Stomach smooth muscle (tissue), 2 donors: ENCODE results near the gene CDHR4.

Experiments
- H3K27ac ChIP-seq: one replicate; pipeline ENCODE4 v1.7.0; 2013; ENCODE audit warnings: mild to moderate bottlenecking, low read length, inconsistent platforms
- H3K27me3 ChIP-seq, 2 donors: one replicate each; pipeline ENCODE4 v1.7.0; 2013; ENCODE audit warnings: low read length in 2 of 2; ENCODE audit not compliant: insufficient read depth in 2 of 2, control insufficient read depth in 1 of 2
- H3K36me3 ChIP-seq, 2 donors: one replicate each; pipeline ENCODE4 v1.7.0; 2013; ENCODE audit warnings: low read length in 2 of 2; ENCODE audit not compliant: control insufficient read depth in 2 of 2, insufficient read depth in 2 of 2
- H3K4me1 ChIP-seq: one replicate; pipeline ENCODE4 v1.7.0; 2013; ENCODE audit warnings: low read length; ENCODE audit not compliant: control insufficient read depth, insufficient read depth
- H3K4me3 ChIP-seq, 2 donors: one replicate each; pipeline ENCODE4 v1.7.0; 2013; ENCODE audit warnings: low read length in 2 of 2
- H3K9ac ChIP-seq, 2 donors: one replicate each; pipeline ENCODE4 v1.7.0; 2013; ENCODE audit warnings: low read length in 2 of 2, mild to moderate bottlenecking in 1 of 2
- H3K9me3 ChIP-seq, 2 donors: one replicate each; pipeline ENCODE4 v1.7.0; 2013; ENCODE audit warnings: low read length in 2 of 2; ENCODE audit not compliant: control insufficient read depth in 2 of 2
- donor health status: healthy.
- donor health status: Pancreatic carcinoma.

Gene CDHR4

GRCh38 chr3:49799761-49800160 is at the start of gene CDHR4:
CDHR4 (minus strand) TSS chr3:49799873; CDS start chr3:49799812, 61 bp downstream.
- Histone ChIP-seq H3K27ac (no peak within 1 kb of the TSS), H3K9me3 (no peaks in the 10 kb centered on the region), H3K9ac (no peak within 1 kb of the TSS), H3K4me3 (no peak within 1 kb of the TSS), H3K27me3 (no peaks in the 10 kb centered on the region), H3K4me1 (peaks cover 22% of the 10 kb centered on the region), H3K36me3 (no peaks in the 10 kb centered on the region)

GRCh38 chr3:49845694-49846093 is 46.0 kb upstream of the CDHR4 start:
- Histone ChIP-seq H3K4me1 (peaks cover 4% of the 10 kb centered on the region), H3K36me3 (no peaks in the 10 kb centered on the region), H3K27ac (no peak overlapping the region), H3K9me3 (no peaks in the 10 kb centered on the region), H3K27me3 (no peaks in the 10 kb centered on the region), H3K9ac (no peak overlapping the region), H3K4me3 (no peak overlapping the region)

GRCh38 chr3:49844464-49845183 is 45.0 kb upstream of the CDHR4 start:
- Histone ChIP-seq H3K27me3 (no peaks in the 10 kb centered on the region), H3K9me3 (no peaks in the 10 kb centered on the region), H3K36me3 (no peaks in the 10 kb centered on the region), H3K4me3 (no peak overlapping the region), H3K4me1 (peaks cover 5% of the 10 kb centered on the region), H3K9ac (no peak overlapping the region), H3K27ac (no peak overlapping the region)

DNA sequence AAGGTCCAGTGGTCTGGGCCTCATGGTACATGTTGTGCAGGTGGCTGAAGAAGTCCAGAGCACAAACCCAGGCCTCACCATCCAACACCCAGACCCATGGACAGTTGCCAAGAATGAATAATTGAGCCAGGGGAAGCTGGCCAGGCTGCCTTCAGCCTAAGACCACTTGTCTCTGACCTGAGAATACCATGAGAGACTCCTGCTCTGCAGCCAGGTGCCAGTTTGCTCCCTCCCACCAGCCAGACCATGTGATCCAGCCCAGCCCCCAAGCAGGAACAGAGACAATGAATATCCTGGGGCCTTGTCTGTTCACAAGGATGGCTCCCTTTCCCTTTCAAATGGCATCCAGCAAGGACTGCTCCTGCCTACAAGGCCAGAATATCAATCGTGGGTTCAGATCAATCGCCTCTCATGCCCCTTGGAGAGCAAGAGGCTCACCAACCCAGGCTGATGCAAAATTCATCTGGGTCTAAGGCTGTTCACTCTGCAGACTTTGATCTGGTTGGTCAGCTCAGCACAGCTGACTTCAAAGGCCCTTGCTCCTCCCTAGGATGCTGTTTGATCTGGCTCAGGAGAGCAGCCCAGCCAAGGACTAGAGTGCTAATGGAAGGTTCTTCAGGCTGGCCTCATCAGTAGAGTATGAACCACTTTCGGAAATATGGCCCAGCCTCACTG is 43.3 kb upstream of the CDHR4 start:
- Histone ChIP-seq H3K27ac (no peak overlapping the region), H3K4me3 (no peak overlapping the region), H3K4me1 (peaks cover 11% of the 10 kb centered on the region), H3K9me3 (no peaks in the 10 kb centered on the region), H3K27me3 (no peaks in the 10 kb centered on the region), H3K36me3 (no peaks in the 10 kb centered on the region), H3K9ac (no peak overlapping the region)

GRCh38 chr3:49841806-49842205 is 42.1 kb upstream of the CDHR4 start:
- Histone ChIP-seq H3K27ac (no peak overlapping the region), H3K9ac (no peak overlapping the region), H3K9me3 (no peaks in the 10 kb centered on the region), H3K4me1 (peaks cover 11% of the 10 kb centered on the region), H3K27me3 (no peaks in the 10 kb centered on the region), H3K36me3 (no peaks in the 10 kb centered on the region), H3K4me3 (no peak overlapping the region)

- H3K9me3 ChIP-seq, result no peaks in the 10 kb centered on the region
- no peak overlapping the region for H3K4me3 ChIP-seq
- H3K27ac ChIP-seq, result no peak overlapping the region
- peaks cover 11% of the 10 kb centered on the region for H3K4me1 ChIP-seq
- no peaks in the 10 kb centered on the region for H3K27me3 ChIP-seq
- no peak overlapping the region for H3K9ac ChIP-seq
- no peaks in the 10 kb centered on the region for H3K36me3 ChIP-seq
Observed at GRCh38 chr3:49841126-49841696, 41.5 kb upstream of the CDHR4 start.

DNA sequence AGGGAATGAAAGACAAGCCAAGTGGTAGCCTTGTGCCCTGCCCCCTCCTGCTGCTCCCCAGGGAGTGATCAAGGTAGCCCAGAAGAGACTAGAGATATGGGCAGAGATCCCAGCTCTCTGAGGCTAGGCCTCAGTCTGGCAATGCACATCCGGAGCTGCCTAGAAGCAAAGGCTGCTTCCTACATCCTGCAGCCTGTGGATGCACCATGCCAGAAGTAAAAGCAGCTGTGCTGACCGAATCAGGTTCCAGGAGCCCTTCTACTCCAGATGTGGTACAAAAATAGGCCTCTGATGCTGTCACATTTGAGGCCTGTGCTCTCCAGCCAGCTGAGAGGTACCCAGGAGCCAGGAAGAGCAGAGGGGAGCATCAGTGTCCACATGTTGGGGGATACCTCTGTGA is 40.7 kb upstream of the CDHR4 start:
- Histone ChIP-seq H3K27ac (no peak overlapping the region), H3K9me3 (no peaks in the 10 kb centered on the region), H3K27me3 (no peaks in the 10 kb centered on the region), H3K9ac (peak overlapping the region in 1 of 2 donors; percentile 36), H3K4me1 (peaks cover 11% of the 10 kb centered on the region), H3K36me3 (no peaks in the 10 kb centered on the region), H3K4me3 (no peak overlapping the region)

DNA sequence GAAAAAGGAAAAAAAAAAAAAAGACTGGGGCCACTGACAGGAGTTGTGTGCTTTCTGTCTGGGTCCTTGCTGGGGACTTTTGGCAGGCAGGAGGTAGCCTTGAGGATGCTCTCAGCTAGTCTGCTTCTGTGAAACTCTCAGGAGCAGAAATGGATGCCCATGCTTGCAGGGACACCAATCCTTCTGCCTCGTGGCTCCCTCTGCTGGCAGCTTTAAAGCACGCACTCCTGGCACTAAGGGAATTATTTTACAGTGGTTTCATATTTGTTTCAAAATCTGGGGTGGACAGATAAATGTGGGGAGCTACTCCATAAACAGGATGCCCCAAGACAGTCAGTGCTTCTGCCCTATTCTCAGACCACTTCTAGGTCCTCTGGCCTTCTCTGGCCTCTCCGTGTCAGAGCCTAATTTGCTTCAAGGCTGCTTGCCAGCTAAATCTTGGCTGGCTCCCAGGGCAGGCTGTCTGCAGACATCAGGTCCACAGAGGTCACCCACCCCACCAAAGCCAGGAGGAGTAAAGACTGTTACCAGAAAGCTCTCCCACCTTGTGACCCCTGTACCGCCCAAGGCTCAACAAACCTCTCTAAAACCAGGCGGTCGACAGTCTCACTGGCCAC is 39.6 kb upstream of the CDHR4 start:
- peak overlapping the region in 1 of 2 donors; percentile 40 for H3K4me3 ChIP-seq
- H3K36me3 ChIP-seq, result no peaks in the 10 kb centered on the region
- H3K9me3 ChIP-seq, result no peaks in the 10 kb centered on the region
- peaks cover 11% of the 10 kb centered on the region for H3K4me1 ChIP-seq
- H3K27ac ChIP-seq, result peak overlapping the region; percentile 6
- H3K9ac ChIP-seq, result peak overlapping the region in 1 of 2 donors; percentile 51
- no peaks in the 10 kb centered on the region for H3K27me3 ChIP-seq

- peaks cover 0 to 4% of the 10 kb centered on the region in 2 donors for H3K36me3 ChIP-seq
- H3K9me3 ChIP-seq, result no peaks in the 10 kb centered on the region
- no peak overlapping the region for H3K4me3 ChIP-seq
- no peak overlapping the region for H3K27ac ChIP-seq
- H3K9ac ChIP-seq, result no peak overlapping the region
- no peaks in the 10 kb centered on the region for H3K4me1 ChIP-seq
- H3K27me3 ChIP-seq, result no peaks in the 10 kb centered on the region
Observed at GRCh38 chr3:49831341-49831740, 31.7 kb upstream of the CDHR4 start.

DNA sequence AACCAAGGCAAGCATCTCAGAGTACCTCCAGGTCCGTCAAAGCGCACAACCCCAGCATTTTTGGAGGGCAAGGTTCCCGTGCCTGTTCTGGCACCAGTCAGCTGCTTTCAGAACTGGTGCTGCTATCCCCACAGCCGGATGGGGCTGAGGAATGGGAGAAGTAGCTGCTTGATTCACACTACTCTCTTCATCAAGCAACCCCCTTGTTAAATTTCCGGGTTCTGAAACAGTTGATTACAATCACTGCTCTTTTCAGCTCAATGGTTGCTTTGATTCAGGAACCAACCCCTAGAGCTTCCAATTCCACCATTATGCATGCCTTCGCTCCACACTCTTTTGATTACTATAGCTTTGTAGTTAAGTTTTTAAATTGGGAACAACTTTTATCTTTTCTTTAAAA is 26.3 kb upstream of the CDHR4 start:
- no peak overlapping the region for H3K27ac ChIP-seq
- no peaks in the 10 kb centered on the region for H3K27me3 ChIP-seq
- no peaks in the 10 kb centered on the region for H3K4me1 ChIP-seq
- no peak overlapping the region for H3K9ac ChIP-seq
- H3K4me3 ChIP-seq, result no peak overlapping the region
- peaks cover 0 to 2% of the 10 kb centered on the region in 2 donors for H3K36me3 ChIP-seq
- no peaks in the 10 kb centered on the region for H3K9me3 ChIP-seq
